Fibroblast of lung (primary cell): Measurements from ENCODE around the gene IL17RB. TPM values are rescaled to one million over a fixed set of nuclear protein-coding genes. Genes with fewer than 3 reads are reported as not detected.

Source experiments
- DNase-seq, 2 donors: peaks; one replicate each; pipeline versions ENCODE4 v3.0.0 to v3.0.0-alpha.2; 2010; ENCODE audit warnings: low read depth in 2 of 2
- H2AFZ ChIP-seq: 2 replicates; pipeline ENCODE4 v1.5.1; 2012; ENCODE audit warnings: low read length, control low read depth, inconsistent platforms
- H3K27ac ChIP-seq: 2 replicates; pipeline ENCODE4 v1.5.1; 2011; ENCODE audit warnings: low read length, control low read depth; ENCODE audit not compliant: insufficient read depth
- H3K27me3 ChIP-seq: 2 replicates; pipeline ENCODE4 v1.5.1; 2011; ENCODE audit warnings: mild to moderate bottlenecking, low read length; ENCODE audit not compliant: control insufficient read depth, insufficient read depth
- H3K36me3 ChIP-seq: 2 replicates; pipeline ENCODE4 v1.5.1; 2011; ENCODE audit warnings: low read length; ENCODE audit not compliant: control insufficient read depth, insufficient read depth
- H3K4me1 ChIP-seq: 2 replicates; pipeline ENCODE4 v1.5.1; 2011; ENCODE audit warnings: low read length; ENCODE audit not compliant: control insufficient read depth, insufficient read depth; ENCODE audit errors: extremely low read depth
- H3K4me2 ChIP-seq: 2 replicates; pipeline ENCODE4 v1.5.1; 2011; ENCODE audit warnings: low read length, control low read depth; ENCODE audit not compliant: insufficient read depth; ENCODE audit errors: extremely low read depth
- H3K4me3 ChIP-seq, 4 experiments: fragments of 200-600 bp in 1 of 4; sonication (generic) in 1 of 4; replicated peaks in 1 of 4; 2 replicates each; pipeline ENCODE4 v1.5.1; 2011 to 2016; ENCODE audit warnings: low read length in 4 of 4, low read depth in 3 of 4, mild to moderate bottlenecking in 3 of 4, control low read depth in 2 of 4, inconsistent platforms in 1 of 4, mixed read lengths in 1 of 4; ENCODE audit not compliant: insufficient read depth in 1 of 4; ENCODE audit errors: control extremely low read depth in 1 of 4
- H3K79me2 ChIP-seq: 2 replicates; pipeline ENCODE4 v1.5.1; 2012; ENCODE audit warnings: mild to moderate bottlenecking, low read length, inconsistent platforms; ENCODE audit not compliant: control insufficient read depth, insufficient read depth
- H3K9ac ChIP-seq: 2 replicates; pipeline ENCODE4 v1.5.1; 2011; ENCODE audit warnings: mild to moderate bottlenecking, low read length, control low read depth; ENCODE audit not compliant: insufficient read depth
- H3K9me3 ChIP-seq: 2 replicates; pipeline ENCODE4 v1.5.1; 2012; ENCODE audit warnings: low read depth, low read length; ENCODE audit not compliant: control insufficient read depth, insufficient read depth
- H4K20me1 ChIP-seq: 2 replicates; pipeline ENCODE4 v1.5.1; 2011; ENCODE audit warnings: low read length; ENCODE audit not compliant: control insufficient read depth, insufficient read depth; ENCODE audit errors: extremely low read depth
- CTCF ChIP-seq, 2 donors: IDR thresholded peaks in 1 of 2; conservative IDR thresholded peaks in 1 of 2; 1 replicate in 1 of 2; 2 replicates in 1 of 2; pipeline ENCODE4 v1.5.1; 2011 to 2012; ENCODE audit warnings: low read length in 2 of 2, control low read depth in 1 of 2, inconsistent platforms in 1 of 2, low read depth in 1 of 2, mild to moderate bottlenecking in 1 of 2
- EZH2 ChIP-seq: IDR thresholded peaks from 2 replicates; pipeline ENCODE4 v1.5.1; 2012; ENCODE audit warnings: low read length, control low read depth, mild to moderate bottlenecking; ENCODE audit errors: missing control alignments
- polyA plus RNA-seq, 2 donors: library from polyadenylated mRNA; depleted of rRNA in 1 of 2; stranded (reverse) in 1 of 2; unstranded in 1 of 2; fragments of >200 nt; gene quantifications; 2 replicates each; pipeline ENCODE4 v1.2.1, GENCODE V29; 2011 to 2012; ENCODE audit warnings: missing spikeins in 1 of 2
- total RNA-seq: library from RNA; depleted of rRNA; stranded (reverse); fragments of >200 nt; gene quantifications from 2 replicates; pipeline ENCODE4 v1.2.1, GENCODE V29; 2014

IL17RB gene
- total and polyA plus RNA-seq, 2 donors (not counting 1 experiment from before 2014, with no cell fraction given) = 0.32 to 0.33 TPM

- no peak overlapping the region for H2AFZ ChIP-seq
Measured at GRCh38 chr3:53820756-53821580, 25.4 kb upstream of the IL17RB start.

GRCh38 chr3:53821631-53822121 is 24.7 kb upstream of the IL17RB start:
- Histone ChIP-seq H2AFZ (no peak overlapping the region), H3K36me3 (no peaks in the 10 kb centered on the region), H3K9me3 (no peaks in the 10 kb centered on the region), H3K4me2 (no peak overlapping the region), H3K9ac (no peak overlapping the region), H3K79me2 (no peaks in the 10 kb centered on the region), H4K20me1 (no peaks in the 10 kb centered on the region), H3K27me3 (no peaks in the 10 kb centered on the region), H3K4me3 (no peak overlapping the region), H3K4me1 (no peaks in the 10 kb centered on the region), H3K27ac (no peak overlapping the region)
- DNase-seq = peak; percentile 21 to 24
- TF ChIP-seq EZH2 = no peak
- no peak for TF ChIP-seq CTCF (conservative IDR thresholded peaks at IDR 0.05 in 1 of 2, IDR thresholded peaks at IDR 0.05 in 1 of 2; ENCODE audit: low read depth in 1 of 2, low read length in 2 of 2)

More at GRCh38 chr3:53820756-53821580, 25.4 kb upstream of the IL17RB start:
- H3K9me3 ChIP-seq = no peaks in the 10 kb centered on the region
- H3K79me2 ChIP-seq = no peaks in the 10 kb centered on the region
- TF ChIP-seq CTCF (conservative IDR thresholded peaks at IDR 0.05 in 1 of 2, IDR thresholded peaks at IDR 0.05 in 1 of 2; ENCODE audit: low read depth in 1 of 2, low read length in 2 of 2) (no peak), EZH2 (no peak)
- no peak overlapping the region for H3K4me2 ChIP-seq
- H3K27me3 ChIP-seq = no peaks in the 10 kb centered on the region
- no peak overlapping the region for H3K27ac ChIP-seq
- no peaks in the 10 kb centered on the region for H4K20me1 ChIP-seq
- no peak overlapping the region for H3K4me3 ChIP-seq
- DNase-seq = no peak
- H3K4me1 ChIP-seq = no peaks in the 10 kb centered on the region
- H3K36me3 ChIP-seq = no peaks in the 10 kb centered on the region
- H3K9ac ChIP-seq = no peak overlapping the region

- Histone ChIP-seq H3K9ac (no peak overlapping the region), H3K4me2 (no peak overlapping the region), H3K4me3 (no peak overlapping the region), H4K20me1 (no peaks in the 10 kb centered on the region), H3K4me1 (no peaks in the 10 kb centered on the region), H3K27me3 (no peaks in the 10 kb centered on the region), H3K36me3 (no peaks in the 10 kb centered on the region), H3K79me2 (no peaks in the 10 kb centered on the region), H2AFZ (no peak overlapping the region), H3K27ac (no peak overlapping the region), H3K9me3 (no peaks in the 10 kb centered on the region)
- TF ChIP-seq EZH2 (no peak), CTCF (conservative IDR thresholded peaks at IDR 0.05 in 1 of 2, IDR thresholded peaks at IDR 0.05 in 1 of 2; ENCODE audit: low read depth in 1 of 2, low read length in 2 of 2) (no peak)
- no peak for DNase-seq
Measured at GRCh38 chr3:53822331-53822741, 24.0 kb upstream of the IL17RB start.
